Nasal cavity respiratory epithelium epithelial cell of viscerocranial mucosa (primary cell): ENCODE results near the gene OR1Q1. TPM values are rescaled to one million over a fixed set of nuclear protein-coding genes. Genes with fewer than 3 reads are reported as not detected.

ENCODE experiments used
- total RNA-seq: library from RNA; depleted of rRNA; stranded (reverse); fragments of >200 nt; gene quantifications from 2 replicates; pipeline ENCODE4 v1.2.3, GENCODE V29; 2014

The OR1Q1 gene
- not detected in 2 replicates for total RNA-seq

GRCh38 chr9:122614362-122614761 is at the start of gene OR1Q1:
TSS of gene OR1Q1 (plus strand) at chr9:122614738. CDS start at chr9:122614738, 0 bp downstream.

GRCh38 chr9:122583284-122583683 is 31.3 kb upstream of the OR1Q1 start, which contains the start of gene OR1L8:
TSS of gene OR1L8 (minus strand) at chr9:122583384. CDS start at chr9:122568477, 14,907 bp downstream.

GRCh38 chr9:122657527-122657926 is 43.0 kb downstream of the OR1Q1 start, which contains the start of gene OR1B1:
TSS of gene OR1B1 (minus strand) at chr9:122657627.

GRCh38 chr9:122661416-122661815 is 46.9 kb downstream of the OR1Q1 start, which contains the start of gene OR1L1:
TSS of gene OR1L1 (plus strand) at chr9:122661716. CDS start at chr9:122661716, 0 bp downstream.

Other genes starting within 250 kb of the OR1Q1 start
- gene PTGS1, start 243.7 kb upstream of the OR1Q1 start, total RNA-seq, result 0.28 and 0.34 TPM in 2 replicates
- not detected in 2 replicates for gene OR1J1, start 136.8 kb upstream of the OR1Q1 start, total RNA-seq
- gene OR1J2, start 103.9 kb upstream of the OR1Q1 start, total RNA-seq, result not detected in 2 replicates
- not detected in 2 replicates for gene OR1J4, start 95.6 kb upstream of the OR1Q1 start, total RNA-seq
- gene OR1N1, start 87.4 kb upstream of the OR1Q1 start, total RNA-seq, result not detected in 2 replicates
- gene OR1N2, start 61.6 kb upstream of the OR1Q1 start, total RNA-seq, result not detected in 2 replicates
- not detected in 2 replicates for gene OR1L8, start 31.4 kb upstream of the OR1Q1 start, total RNA-seq
- not detected in 2 replicates for gene OR1B1, start 42.9 kb downstream of the OR1Q1 start, total RNA-seq
- gene OR1L1, start 47.0 kb downstream of the OR1Q1 start, total RNA-seq, result not detected in 2 replicates
- not detected in 2 replicates for gene OR1L3, start 60.4 kb downstream of the OR1Q1 start, total RNA-seq
- not detected in 2 replicates for gene OR1L4, start 109.3 kb downstream of the OR1Q1 start, total RNA-seq
- gene OR1L6, start 127.6 kb downstream of the OR1Q1 start, total RNA-seq, result not detected in 2 replicates
- not detected in 2 replicates for gene OR5C1, start 174.2 kb downstream of the OR1Q1 start, total RNA-seq
- gene OR1K1, start 185.4 kb downstream of the OR1Q1 start, total RNA-seq, result not detected in 2 replicates
- 24.9 and 33.2 TPM in 2 replicates for gene PDCL, start 213.8 kb downstream of the OR1Q1 start, total RNA-seq